ENCODE results near the gene PIK3C3. TPM values are rescaled to one million over a fixed set of nuclear protein-coding genes. Genes with fewer than 3 reads are reported as not detected.

The PIK3C3 gene
- total and polyA plus RNA-seq, 4 donors: 12.2 to 25.8 (median 15.8) TPM

- TF ChIP-seq RAD21 (IDR thresholded peaks at IDR 0.05) (no peak), SP1 (IDR thresholded peaks at IDR 0.05) (no peak), GABPA (IDR thresholded peaks at IDR 0.05 in 1 of 2, conservative IDR thresholded peaks at IDR 0.05 in 1 of 2) (no peak), EGR1 (IDR thresholded peaks at IDR 0.05; ENCODE audit: low read depth in 2 of 2) (no peak), TAF1 (conservative IDR thresholded peaks at IDR 0.05) (no peak)
Observed at GRCh38 chr18:41973983-41974382, 18.9 kb downstream of the PIK3C3 start (continued).

GRCh38 chr18:41974796-41975201 is 19.8 kb downstream of the PIK3C3 start:
- Histone ChIP-seq H3K27me3 (ENCODE audit: control insufficient read depth in 4 of 4, insufficient read depth in 4 of 4, low read length in 3 of 4) (no peaks in the 10 kb centered on the region), H3K36me3 (ENCODE audit: control insufficient read depth in 4 of 4, insufficient read depth in 3 of 4, low read depth in 1 of 4, low read length in 3 of 4) (peaks cover 1 to 15% (median 8%) of the 10 kb centered on the region in 4 donors), H3K27ac (ENCODE audit: low read depth in 1 of 2, low read length in 2 of 2) (no peak overlapping the region), H3K9me3 (ENCODE audit: control insufficient read depth in 4 of 4, low read length in 3 of 4) (no peaks in the 10 kb centered on the region), H3K9ac (ENCODE audit: low read depth in 1 of 2, low read length in 2 of 2) (no peak overlapping the region), H3K4me1 (ENCODE audit: control insufficient read depth in 4 of 4, insufficient read depth in 4 of 4, low read length in 3 of 4) (no peaks in the 10 kb centered on the region), H3K4me3 (ENCODE audit: low read depth in 1 of 3, low read length in 3 of 3) (no peak overlapping the region)
- no peak for TF ChIP-seq RAD21 (IDR thresholded peaks at IDR 0.05)
- TF ChIP-seq FOXA1 (IDR thresholded peaks at IDR 0.05): no peak
- TF ChIP-seq RXRA (IDR thresholded peaks at IDR 0.05): no peak
- TF ChIP-seq REST (IDR thresholded peaks at IDR 0.05): no peak
- TF ChIP-seq NR2F2 (IDR thresholded peaks at IDR 0.05): no peak
- TF ChIP-seq GABPA (IDR thresholded peaks at IDR 0.05 in 1 of 2, conservative IDR thresholded peaks at IDR 0.05 in 1 of 2): no peak
- no peak for TF ChIP-seq CTCF (IDR thresholded peaks at IDR 0.05; ENCODE audit: low read depth, low read length, missing input control)
- no peak for TF ChIP-seq HNF4A (conservative IDR thresholded peaks at IDR 0.05)
- no peak for TF ChIP-seq TAF1 (conservative IDR thresholded peaks at IDR 0.05)
- no peak for TF ChIP-seq HNF4G (IDR thresholded peaks at IDR 0.05)
- TF ChIP-seq YY1 (IDR thresholded peaks at IDR 0.05): no peak
- no peak for TF ChIP-seq JUND (IDR thresholded peaks at IDR 0.05)
- TF ChIP-seq EGR1 (IDR thresholded peaks at IDR 0.05; ENCODE audit: low read depth in 2 of 2): no peak
- no peak for TF ChIP-seq ATF3 (IDR thresholded peaks at IDR 0.05)
- 92% methylated on average over 1 of the region's 1 CpG for WGBS
- DNase-seq (ENCODE audit: low spot score): no peak

- H3K4me1 ChIP-seq (ENCODE audit: control insufficient read depth in 4 of 4, insufficient read depth in 4 of 4, low read length in 3 of 4): no peaks in the 10 kb centered on the region
- no peak overlapping the region for H3K4me3 ChIP-seq (ENCODE audit: low read depth in 1 of 3, low read length in 3 of 3)
- no peak for DNase-seq (ENCODE audit: low spot score)
- TF ChIP-seq REST (IDR thresholded peaks at IDR 0.05): no peak
- TF ChIP-seq HNF4A (conservative IDR thresholded peaks at IDR 0.05): no peak
- no peak for TF ChIP-seq FOXA2 (IDR thresholded peaks at IDR 0.05)
- H3K36me3 ChIP-seq (ENCODE audit: control insufficient read depth in 4 of 4, insufficient read depth in 3 of 4, low read depth in 1 of 4, low read length in 3 of 4): peaks cover 1 to 11% (median 6%) of the 10 kb centered on the region in 4 donors
- H3K27me3 ChIP-seq (ENCODE audit: control insufficient read depth in 4 of 4, insufficient read depth in 4 of 4, low read length in 3 of 4): no peaks in the 10 kb centered on the region
- H3K9me3 ChIP-seq (ENCODE audit: control insufficient read depth in 4 of 4, low read length in 3 of 4): no peaks in the 10 kb centered on the region
- WGBS: 96% methylated on average over 5 of the region's 5 CpGs
- H3K9ac ChIP-seq (ENCODE audit: low read depth in 1 of 2, low read length in 2 of 2): no peak overlapping the region
- no peak overlapping the region for H3K27ac ChIP-seq (ENCODE audit: low read depth in 1 of 2, low read length in 2 of 2)
Observed at GRCh38 chr18:41975284-41975683, 20.2 kb downstream of the PIK3C3 start.
